PC-3 (cell line): Measurements from ENCODE around the gene TXNDC5. TPM values are rescaled to one million over a fixed set of nuclear protein-coding genes. Genes with fewer than 3 reads are reported as not detected.

Experiments
- ATAC-seq: fragments of 200-7000 bp; cut with Tn5 transposase; 2 replicates; pipeline ENCODE4 v1.9.1; 2020; ENCODE audit warnings: mild to moderate bottlenecking, moderate library complexity
- BruUV-seq: library from RNA; stranded (reverse); fragments of 400-500 nt; replicated peaks from 2 replicates; lab custom pipeline; 2021; lab: Mats Ljungman, UMichigan
- CTCF ChIA-PET: fragments of 300-600 bp; sonication (Branson Sonifier 250); formaldehyde crosslinking; loops from one replicate; lab custom pipeline; 2022; ENCODE audit warnings: antibody characterized with exemption; lab: Charles Lee
- POLR2A ChIA-PET: fragments of 300-600 bp; sonication (Branson Sonifier 250); formaldehyde crosslinking; loops from one replicate; lab custom pipeline; 2022; ENCODE audit warnings: antibody characterized with exemption; ENCODE audit not compliant: unreplicated experiment; lab: Charles Lee
- DNase-seq: peaks from one replicate; pipeline ENCODE4 v3.0.0-alpha.2; 2015
- H2AFZ ChIP-seq: fragments of 300-600 bp; sonication (generic); 2 replicates; pipeline ENCODE4 v1.6.0; 2016; ENCODE audit warnings: antibody characterized with exemption, low read length
- H3F3A ChIP-seq: fragments of 300-600 bp; sonication (generic); one replicate; pipeline ENCODE4 v1.6.0; 2017; ENCODE audit warnings: antibody characterized with exemption, low read length, control low read depth, mild to moderate bottlenecking; ENCODE audit not compliant: unreplicated experiment
- H3K27ac ChIP-seq: fragments of 300-600 bp; sonication (generic); 2 replicates; pipeline ENCODE4 v1.5.1; 2016; ENCODE audit warnings: mild to moderate bottlenecking, low read length
- H3K27me3 ChIP-seq: fragments of 300-600 bp; sonication (generic); 2 replicates; pipeline ENCODE4 v1.6.1; 2016; ENCODE audit warnings: low read length, mixed read lengths
- H3K36me3 ChIP-seq: fragments of 300-600 bp; sonication (generic); 2 replicates; pipeline ENCODE4 v1.6.1; 2016; ENCODE audit warnings: low read depth, mixed run types, low read length, mixed read lengths
- H3K4me1 ChIP-seq: fragments of 300-600 bp; sonication (generic); 2 replicates; pipeline ENCODE4 v1.5.1; 2016; ENCODE audit warnings: low read length; ENCODE audit not compliant: insufficient read depth
- H3K4me2 ChIP-seq: fragments of 300-600 bp; sonication (generic); 2 replicates; pipeline ENCODE4 v1.6.0; 2016; ENCODE audit warnings: low read length
- H3K4me3 ChIP-seq: fragments of 300-600 bp; sonication (generic); 2 replicates; pipeline ENCODE4 v1.5.1; 2016; ENCODE audit warnings: mild to moderate bottlenecking, low read length, mixed read lengths
- H3K79me2 ChIP-seq: fragments of 300-600 bp; sonication (generic); 2 replicates; pipeline ENCODE4 v1.6.1; 2017; ENCODE audit warnings: low read length, mixed read lengths
- H3K9ac ChIP-seq: fragments of 300-600 bp; sonication (generic); 2 replicates; pipeline ENCODE4 v1.6.0; 2016; ENCODE audit warnings: mild to moderate bottlenecking, low read length
- H3K9me2 ChIP-seq: fragments of 300-600 bp; sonication (generic); replicated peaks from 2 replicates; pipeline ENCODE4 v1.6.1; 2016; ENCODE audit warnings: mixed run types, low read length, mixed read lengths
- H3K9me3 ChIP-seq: fragments of 300-600 bp; sonication (generic); 2 replicates; pipeline ENCODE4 v1.6.1; 2016; ENCODE audit warnings: low read length, mixed read lengths
- H4K20me1 ChIP-seq: fragments of 300-600 bp; sonication (generic); 2 replicates; pipeline ENCODE4 v1.6.1; 2016; ENCODE audit warnings: low read length, mixed read lengths
- EZH2 ChIP-seq: fragments of 300-600 bp; sonication (generic); IDR thresholded peaks from one replicate; pipeline ENCODE4 v1.6.1; 2017; ENCODE audit warnings: antibody characterized with exemption, mild to moderate bottlenecking, low read length; ENCODE audit not compliant: unreplicated experiment
- EZH2phosphoT487 ChIP-seq: fragments of 300-600 bp; sonication (generic); IDR thresholded peaks from 2 replicates; pipeline ENCODE4 v1.6.1; 2018; ENCODE audit warnings: mild to moderate bottlenecking, antibody characterized with exemption, low read length, borderline replicate concordance
- intact Hi-C: fragments of 100-400 bp; cut with micrococcal nuclease; formaldehyde crosslinking; loops from 2 replicates; pipeline ENCODE4 v1.9.0; 2023
- total RNA-seq: library from RNA; depleted of rRNA; stranded (reverse); fragments of >200 nt; gene quantifications from 2 replicates; pipeline ENCODE4 v1.2.3, GENCODE V29; 2014
- TF ChIP-seq, protein P1 (sequence below): fragments of 300-600 bp; sonication (generic); conservative IDR thresholded peaks from 2 replicates; pipeline ENCODE4 v1.5.1; 2017; ENCODE audit warnings: antibody characterized with exemption, low read depth, mild to moderate bottlenecking, low read length

Gene TXNDC5
- total RNA-seq, 1 experiment from 2014 or later: 221 TPM

DNA sequence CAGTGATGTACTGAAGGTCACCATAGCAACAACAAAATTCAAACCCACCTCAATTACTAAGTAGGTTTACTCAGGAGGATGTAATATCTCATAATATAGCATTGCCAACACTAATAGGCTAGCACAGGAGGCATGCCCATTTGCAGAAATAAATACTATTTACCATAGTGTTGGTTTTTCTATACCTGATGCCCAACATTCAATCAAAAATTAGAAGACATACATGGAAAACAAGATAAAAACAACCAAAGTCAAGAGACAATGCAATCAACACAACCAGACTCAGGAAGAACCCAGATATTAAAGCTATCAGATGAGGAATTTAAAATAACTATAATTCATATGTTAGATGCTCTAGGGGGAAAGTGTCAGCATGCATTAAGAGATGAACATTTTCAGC, 14.3 kb upstream of the TXNDC5 start:
- intact Hi-C loops: no loop called here
- CTCF ChIA-PET: no interaction called here

DNA sequence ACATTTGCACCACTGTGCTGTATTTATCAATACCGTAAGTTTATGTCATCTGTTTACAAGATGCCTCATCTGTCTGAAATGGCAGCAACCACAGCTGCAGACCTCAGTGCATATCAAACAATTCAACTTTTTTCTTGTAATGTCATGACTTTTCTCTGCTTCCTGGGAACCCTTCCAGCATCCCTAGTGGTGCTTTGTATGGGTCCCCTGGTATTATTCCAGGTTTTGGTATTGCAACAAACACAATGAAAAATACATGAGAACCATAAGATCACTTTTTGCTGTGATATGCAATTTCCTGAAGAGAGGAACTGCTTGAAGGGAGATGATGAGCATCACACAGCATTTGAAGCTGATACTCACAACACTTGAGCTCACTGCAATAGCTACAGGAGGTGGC, 12.0 kb upstream of the TXNDC5 start:
- no peaks in the 10 kb centered on the region for H3K27me3 ChIP-seq
- no peaks in the 10 kb centered on the region for H3K36me3 ChIP-seq
- H3K79me2 ChIP-seq: no peaks in the 10 kb centered on the region
- peak; percentile 32 for DNase-seq
- H3K9ac ChIP-seq: no peak overlapping the region
- H4K20me1 ChIP-seq: no peaks in the 10 kb centered on the region
- peak; percentile 15; the same call in 1 of the 2 replicates for ATAC-seq
- H3F3A ChIP-seq: no peaks in the 10 kb centered on the region
- ChIA-PET CTCF (no interaction called here), POLR2A (interaction anchor here (0.5 kb wide), 1 partner anchor 71 kb away, joined by 5 read pairs; no protein-coding TSS in a partner anchor)
- TF ChIP-seq EZH2phosphoT487 (no peak), EZH2 (no peak)
- TF ChIP-seq, protein P1, sequence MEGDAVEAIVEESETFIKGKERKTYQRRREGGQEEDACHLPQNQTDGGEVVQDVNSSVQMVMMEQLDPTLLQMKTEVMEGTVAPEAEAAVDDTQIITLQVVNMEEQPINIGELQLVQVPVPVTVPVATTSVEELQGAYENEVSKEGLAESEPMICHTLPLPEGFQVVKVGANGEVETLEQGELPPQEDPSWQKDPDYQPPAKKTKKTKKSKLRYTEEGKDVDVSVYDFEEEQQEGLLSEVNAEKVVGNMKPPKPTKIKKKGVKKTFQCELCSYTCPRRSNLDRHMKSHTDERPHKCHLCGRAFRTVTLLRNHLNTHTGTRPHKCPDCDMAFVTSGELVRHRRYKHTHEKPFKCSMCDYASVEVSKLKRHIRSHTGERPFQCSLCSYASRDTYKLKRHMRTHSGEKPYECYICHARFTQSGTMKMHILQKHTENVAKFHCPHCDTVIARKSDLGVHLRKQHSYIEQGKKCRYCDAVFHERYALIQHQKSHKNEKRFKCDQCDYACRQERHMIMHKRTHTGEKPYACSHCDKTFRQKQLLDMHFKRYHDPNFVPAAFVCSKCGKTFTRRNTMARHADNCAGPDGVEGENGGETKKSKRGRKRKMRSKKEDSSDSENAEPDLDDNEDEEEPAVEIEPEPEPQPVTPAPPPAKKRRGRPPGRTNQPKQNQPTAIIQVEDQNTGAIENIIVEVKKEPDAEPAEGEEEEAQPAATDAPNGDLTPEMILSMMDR: no peak
- no peak overlapping the region for H3K27ac ChIP-seq
- H3K9me3 ChIP-seq: no peaks in the 10 kb centered on the region
- H2AFZ ChIP-seq: no peak overlapping the region
- no peak overlapping the region for H3K4me3 ChIP-seq
- peaks cover 20% of the 10 kb centered on the region for H3K4me1 ChIP-seq
- H3K4me2 ChIP-seq: no peak overlapping the region
- no TSS peak for BruUV-seq
- intact Hi-C loops: no loop called here
- no peaks in the 10 kb centered on the region for H3K9me2 ChIP-seq

More for the DNA sequence above, 14.3 kb upstream of the TXNDC5 start:
- no peaks in the 10 kb centered on the region for H3K36me3 ChIP-seq
- H3K4me2 ChIP-seq: no peak overlapping the region
- H2AFZ ChIP-seq: no peak overlapping the region
- no peak overlapping the region for H3K27ac ChIP-seq
- POLR2A ChIA-PET: no interaction called here
- no peaks in the 10 kb centered on the region for H3K27me3 ChIP-seq
- H3K4me3 ChIP-seq: no peak overlapping the region
- H3K9ac ChIP-seq: no peak overlapping the region
- no peaks in the 10 kb centered on the region for H4K20me1 ChIP-seq
- no peak for TF ChIP-seq EZH2
- no peak for TF ChIP-seq EZH2phosphoT487
- TF ChIP-seq, protein P1: no peak
- DNase-seq: no peak
- peaks cover 13% of the 10 kb centered on the region for H3K4me1 ChIP-seq
- ATAC-seq: no peak
- H3F3A ChIP-seq: no peaks in the 10 kb centered on the region
- no peaks in the 10 kb centered on the region for H3K9me2 ChIP-seq
- H3K9me3 ChIP-seq: no peaks in the 10 kb centered on the region
- no TSS peak for BruUV-seq
- no peaks in the 10 kb centered on the region for H3K79me2 ChIP-seq

DNA sequence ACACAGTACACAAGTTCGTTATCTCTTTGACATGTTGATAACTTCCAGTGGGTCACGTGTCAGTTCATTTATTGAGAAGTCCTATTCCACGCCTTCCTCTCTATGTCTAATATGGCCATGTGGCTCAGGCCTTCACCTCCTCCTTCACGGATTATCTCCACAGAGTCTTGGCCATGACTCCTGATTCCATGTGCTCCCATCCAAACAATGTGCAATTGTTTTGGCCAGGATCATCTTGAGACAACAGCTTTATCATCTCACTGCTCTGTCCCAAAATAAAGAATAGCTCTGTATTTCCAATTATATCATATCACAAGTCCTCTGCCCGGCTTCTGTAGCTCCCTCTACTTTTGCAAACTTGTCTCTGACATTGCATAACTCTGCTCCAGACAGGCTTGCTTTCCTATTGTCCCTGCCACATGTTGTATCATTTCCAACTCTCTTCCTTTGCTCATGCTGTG, 11.1 kb upstream of the TXNDC5 start:
- DNase-seq (no peak), ATAC-seq (no peak)
- POLR2A ChIA-PET: no interaction called here
- H3K4me2 ChIP-seq: no peak overlapping the region
- no peak overlapping the region for H3K4me3 ChIP-seq
- CTCF ChIA-PET: no interaction called here
- intact Hi-C loops: no loop called here
- TF ChIP-seq EZH2 (no peak), EZH2phosphoT487 (no peak)
- TF ChIP-seq, protein P1: no peak
- H3K9ac ChIP-seq: no peak overlapping the region
- BruUV-seq: no TSS peak
- no peaks in the 10 kb centered on the region for H3K27me3 ChIP-seq
- H3K9me2 ChIP-seq: no peaks in the 10 kb centered on the region
- peaks cover 20% of the 10 kb centered on the region for H3K4me1 ChIP-seq
- H4K20me1 ChIP-seq: no peaks in the 10 kb centered on the region
- H3K36me3 ChIP-seq: no peaks in the 10 kb centered on the region
- H2AFZ ChIP-seq: no peak overlapping the region
- no peaks in the 10 kb centered on the region for H3K9me3 ChIP-seq
- no peak overlapping the region for H3K27ac ChIP-seq
- no peaks in the 10 kb centered on the region for H3F3A ChIP-seq
- no peaks in the 10 kb centered on the region for H3K79me2 ChIP-seq
